ENCODE results near the gene TMEM165.

GRCh38 chr4:55447831-55448230, 52.1 kb downstream of the TMEM165 start:
- TF ChIP-seq POLR2A (IDR thresholded peaks at IDR 0.05; ENCODE audit: low read depth, low read length), result no peak
- no peak for TF ChIP-seq TAF1 (IDR thresholded peaks at IDR 0.05; ENCODE audit: low read depth, low read length)
